HG03025 (cell line): ENCODE measurements around the gene SLC6A14.

ENCODE experiments used
- ATAC-seq: cut with Tn5 transposase; IDR thresholded peaks from one replicate; pipeline ENCODE4 v1.9.1; 2021; ENCODE audit warnings: mild to moderate bottlenecking, moderate library complexity; ENCODE audit not compliant: unreplicated experiment, low FRiP score

Gene SLC6A14

DNA sequence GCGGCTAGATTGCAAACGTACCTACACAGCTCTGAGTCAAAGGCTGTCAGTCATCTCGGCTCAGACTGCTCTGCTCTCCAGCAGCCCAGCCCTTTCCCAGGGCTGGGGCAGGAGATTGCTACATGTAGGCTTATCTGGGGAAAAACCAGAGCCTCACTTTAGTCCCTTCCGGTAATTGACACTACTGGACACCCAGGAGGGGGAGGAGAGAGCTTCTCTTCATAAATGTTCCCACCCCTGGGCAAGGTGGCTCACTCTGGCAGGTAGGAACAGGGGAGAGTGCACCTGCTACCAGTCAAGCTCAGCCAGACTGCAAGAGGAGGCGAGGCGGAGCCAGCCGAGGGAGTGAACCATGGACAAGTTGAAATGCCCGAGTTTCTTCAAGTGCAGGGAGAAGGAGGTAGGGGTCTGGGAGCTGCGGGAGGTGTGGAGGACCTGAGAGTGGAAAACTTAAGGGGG is at the start of gene SLC6A14:
TSS of gene SLC6A14 (plus strand) at position 249 of the 459 bp plus-strand sequence. CDS start at position 353, 104 bp downstream.
- no peak for ATAC-seq

DNA sequence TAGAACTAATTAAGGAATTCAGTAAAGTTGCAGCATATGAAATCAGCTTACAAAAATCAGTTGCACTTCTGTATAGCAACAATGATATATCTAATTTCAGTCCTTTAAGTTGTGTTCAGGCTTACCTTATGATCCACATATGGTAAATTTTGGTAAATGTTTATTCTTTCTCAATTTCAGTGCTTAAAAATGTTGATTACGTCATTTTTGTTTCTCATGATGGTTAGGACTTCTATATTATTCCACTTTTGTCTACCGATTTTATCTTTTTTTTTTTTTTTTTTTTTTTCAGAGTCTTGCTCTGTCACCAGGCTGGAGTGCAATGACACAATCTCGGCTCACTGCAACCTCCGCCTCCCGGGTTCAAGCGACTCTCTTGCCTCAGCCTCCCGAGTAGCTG is 40.7 kb upstream of the SLC6A14 start:
- no peak for ATAC-seq

DNA sequence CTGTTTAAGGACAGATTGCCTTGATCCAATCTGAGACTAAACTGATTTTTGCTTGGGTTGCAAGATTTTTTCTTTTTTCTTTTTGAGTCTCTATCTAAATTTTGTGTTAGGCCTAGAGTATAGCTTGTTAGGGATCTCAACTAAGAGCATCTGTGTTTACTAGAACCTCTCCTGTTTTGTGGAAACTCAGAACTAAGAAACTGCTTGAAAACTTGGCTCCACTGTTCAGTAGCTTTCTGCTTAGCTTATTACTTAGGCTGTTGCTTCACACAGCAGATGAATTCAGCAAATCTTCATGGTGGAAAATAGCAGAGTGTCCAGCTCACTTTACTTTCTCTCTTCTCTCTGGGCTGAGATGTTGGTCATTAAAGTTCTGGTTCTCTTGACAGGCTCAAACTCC is 36.7 kb upstream of the SLC6A14 start:
- ATAC-seq, result no peak

DNA sequence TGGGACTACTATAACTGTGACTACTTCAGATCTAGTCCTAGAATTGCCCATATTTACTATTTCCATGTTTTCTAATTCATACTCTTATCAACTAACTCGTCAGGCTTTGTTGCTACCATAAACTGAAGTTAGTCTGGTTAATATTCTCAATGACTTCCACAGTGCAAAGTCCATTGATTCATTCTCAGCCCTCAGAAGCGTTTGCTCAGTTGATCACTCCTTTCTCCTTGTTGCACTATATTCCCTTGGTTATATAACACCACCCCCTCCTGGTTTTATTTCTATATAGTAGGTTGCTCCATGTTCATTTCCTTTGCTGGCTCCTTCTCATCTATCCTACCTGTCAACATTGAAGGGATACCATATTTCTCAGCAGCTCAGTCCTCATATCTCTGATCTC is 27.2 kb upstream of the SLC6A14 start:
- ATAC-seq, result no peak

DNA sequence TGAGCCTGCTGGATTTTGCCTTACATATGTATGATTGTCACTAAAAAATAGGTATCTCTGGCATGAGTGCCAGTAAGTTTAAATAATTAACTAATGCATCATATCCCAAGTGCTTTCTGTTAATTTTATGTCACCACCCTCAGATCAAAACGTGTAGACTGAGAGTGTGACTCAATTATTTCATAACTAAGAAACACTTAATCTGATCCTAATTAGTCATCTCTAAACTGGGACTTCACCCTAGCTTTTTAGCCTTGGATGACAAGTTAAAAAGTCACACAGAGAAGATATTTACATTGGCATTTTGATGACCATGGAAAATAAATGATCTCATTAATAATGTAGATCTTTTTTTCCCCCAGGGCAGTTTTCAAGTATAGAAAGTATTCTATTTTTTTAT is 23.1 kb upstream of the SLC6A14 start:
- ATAC-seq, result no peak

GRCh38 chrX:116417214-116417613 is 19.2 kb upstream of the SLC6A14 start:
- ATAC-seq, result no peak

DNA sequence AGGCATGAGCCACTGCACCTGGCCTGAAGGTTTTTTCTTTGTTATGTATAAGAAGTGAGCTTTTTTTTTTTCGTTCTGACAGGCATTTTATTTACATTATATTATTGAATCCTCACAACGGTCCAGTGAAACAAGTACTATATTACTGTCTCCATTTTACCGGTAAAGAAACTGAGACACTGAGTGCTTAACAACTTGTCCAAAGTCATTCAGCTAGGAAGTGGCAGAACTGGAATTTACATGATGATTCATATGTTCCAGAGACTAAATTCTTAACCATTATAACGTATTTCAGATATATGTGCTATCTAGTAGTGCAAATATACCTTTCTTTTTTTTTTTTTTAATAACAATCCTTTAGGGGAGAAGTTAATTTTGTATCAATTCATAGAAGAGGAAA is 18.4 kb upstream of the SLC6A14 start:
- no peak for ATAC-seq

- no peak for ATAC-seq
Measured at GRCh38 chrX:116427978-116428377, 8.4 kb upstream of the SLC6A14 start.

DNA sequence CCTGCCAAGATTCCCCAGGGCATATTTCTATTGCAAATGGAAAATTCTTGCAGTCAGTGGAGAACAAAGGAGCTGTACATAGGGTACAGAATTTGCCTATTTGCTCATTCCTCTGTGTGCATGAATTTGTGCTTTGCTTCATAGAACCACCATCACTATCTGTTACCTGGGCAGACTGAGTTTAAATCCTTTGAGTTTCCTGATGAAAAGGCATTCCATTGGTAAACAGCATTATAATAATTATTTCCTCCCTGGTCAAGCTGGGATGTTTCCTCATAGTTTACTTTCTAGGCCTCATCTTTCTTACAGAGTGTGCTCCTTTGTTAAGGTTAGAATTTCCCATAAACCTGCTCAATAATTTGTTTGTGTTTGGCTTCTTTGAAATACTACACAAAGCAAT is 809 bp upstream of the SLC6A14 start:
- no peak for ATAC-seq

DNA sequence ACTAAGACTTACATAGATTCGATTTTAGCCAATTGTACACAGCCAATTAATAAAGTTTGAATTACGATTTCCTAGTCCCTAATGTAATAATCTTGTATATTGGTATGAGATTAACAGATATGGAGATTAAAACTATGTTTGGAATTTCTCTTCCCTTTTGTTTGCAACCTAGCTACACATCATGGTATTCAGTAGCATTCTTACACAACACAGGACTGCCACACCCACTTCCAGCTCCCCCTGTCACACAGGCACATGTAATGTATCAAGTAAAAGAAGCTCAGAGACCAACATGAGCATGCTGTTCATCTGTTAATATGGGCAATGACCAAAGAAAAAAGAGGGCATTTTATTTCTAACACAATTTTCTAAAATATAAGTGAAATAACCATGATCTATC is 12.8 kb downstream of the SLC6A14 start:
- ATAC-seq, result no peak

DNA sequence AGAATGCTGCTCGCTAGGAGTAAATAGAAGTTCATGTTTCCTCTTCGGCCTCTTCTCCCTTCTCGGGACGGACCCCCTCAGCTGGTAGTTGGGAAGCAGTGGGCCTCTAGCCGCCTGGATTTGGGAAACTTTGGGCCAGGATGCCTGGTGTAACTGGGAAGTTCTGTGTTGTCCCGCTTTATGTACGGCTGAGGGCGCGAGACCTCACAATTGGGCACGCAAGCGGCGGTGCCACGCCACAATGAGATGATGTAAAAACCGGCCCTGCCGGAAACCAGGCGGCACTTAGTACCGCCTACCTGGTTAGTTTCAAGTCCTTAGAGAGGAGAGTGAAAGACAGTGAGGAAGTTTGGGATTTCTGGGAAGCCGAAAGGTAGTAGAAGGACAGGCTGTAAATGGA is 26.4 kb downstream of the SLC6A14 start, which contains the start of gene CT83:
TSS of gene CT83 (minus strand) at position 155 of the 400 bp plus-strand sequence. CDS start at position 35, 120 bp downstream.
- no peak for ATAC-seq

DNA sequence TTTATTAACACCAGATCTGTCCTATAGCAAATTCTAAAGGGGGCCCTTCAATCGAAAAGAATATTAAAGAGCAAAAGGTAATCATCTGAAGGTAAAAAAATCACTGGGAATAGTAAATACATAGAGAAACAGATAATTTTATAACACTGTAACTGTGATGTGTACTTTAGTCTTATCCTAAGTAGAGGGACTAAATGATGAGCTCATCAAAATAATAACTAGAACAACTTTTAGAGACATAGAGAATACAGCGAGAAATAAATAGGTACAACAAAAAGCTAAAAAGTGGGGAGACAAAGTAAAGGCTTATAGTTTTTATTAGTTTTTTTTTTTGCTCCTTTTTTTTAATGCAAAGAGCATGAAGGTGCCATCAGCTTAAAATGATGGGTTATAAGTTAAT is 43.7 kb downstream of the SLC6A14 start:
- ATAC-seq, result no peak

DNA sequence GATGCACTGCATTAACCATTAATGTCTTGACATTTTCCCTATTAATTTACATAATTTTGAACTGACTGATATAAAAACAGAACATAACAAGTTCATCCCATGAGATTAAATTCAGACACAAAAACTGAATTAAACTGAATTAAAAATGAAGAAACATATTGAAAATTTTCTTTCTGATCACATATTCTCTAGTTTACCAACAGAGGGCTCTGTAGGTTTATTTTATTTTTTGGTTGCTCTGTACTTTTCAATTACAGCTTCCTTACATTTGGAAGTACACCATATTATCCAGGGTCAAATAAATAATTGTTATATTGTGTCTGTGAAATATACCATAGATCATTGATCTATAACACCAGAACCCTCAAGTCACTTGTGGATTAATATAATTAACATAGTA is 53.7 kb downstream of the SLC6A14 start:
- ATAC-seq, result no peak

GRCh38 chrX:116493271-116493670 is 56.9 kb downstream of the SLC6A14 start:
- ATAC-seq, result no peak

DNA sequence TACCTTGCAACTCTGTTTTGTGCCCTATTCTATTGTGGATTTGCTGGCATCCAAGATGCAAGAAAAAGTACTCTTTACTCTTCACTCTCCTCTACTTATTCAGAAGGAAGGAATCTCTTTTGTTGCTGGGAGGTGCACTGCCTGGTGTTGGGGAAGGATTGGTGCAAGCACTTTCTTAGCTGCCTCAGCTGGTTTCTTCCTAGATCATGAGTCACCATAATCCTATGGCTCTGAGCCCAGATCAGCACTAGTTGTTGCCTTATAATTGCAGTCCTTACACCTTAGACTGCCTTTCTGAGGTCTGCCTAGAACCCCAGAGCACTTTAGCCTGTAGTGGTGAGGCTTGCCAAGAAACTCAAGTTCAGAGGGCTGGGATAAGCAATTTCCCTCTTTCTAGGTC is 63.4 kb downstream of the SLC6A14 start:
- no peak for ATAC-seq
